HepG2 (cell line): ENCODE data around the gene PRR22. TPM values are rescaled to one million over a fixed set of nuclear protein-coding genes. Genes with fewer than 3 reads are reported as not detected.

Experiments
- ARHGAP35 ChIP-seq: sonication (generic); formaldehyde crosslinking; IDR thresholded peaks from 2 replicates; pipeline ENCODE4 v1.9.0; 2022; ENCODE audit warnings: mild to moderate bottlenecking, inconsistent platforms, moderate library complexity, missing genetic modification reagents, borderline replicate concordance
- CBX5 ChIP-seq: sonication (generic); formaldehyde crosslinking; IDR thresholded peaks from 2 replicates; pipeline ENCODE4 v1.4.0; 2020; ENCODE audit warnings: missing genetic modification reagents, borderline replicate concordance
- CREB1 ChIP-seq, 2 experiments: fragments of 450-650 bp in 1 of 2; IDR thresholded peaks; 2 replicates each; pipeline ENCODE4 v1.6.1; 2016 to 2017; ENCODE audit warnings: control low read depth in 1 of 2, mild to moderate bottlenecking in 1 of 2, missing compliant biosample characterization in 1 of 2, missing genetic modification characterization in 1 of 2
- ELK4 ChIP-seq: sonication (generic); formaldehyde crosslinking; IDR thresholded peaks from 2 replicates; pipeline ENCODE4 v1.9.0; 2021; ENCODE audit warnings: missing genetic modification reagents, borderline replicate concordance
- GATAD2A ChIP-seq: IDR thresholded peaks from 2 replicates; pipeline ENCODE4 v1.6.1; 2016
- HIVEP1 ChIP-seq: sonication (generic); formaldehyde crosslinking; IDR thresholded peaks from 2 replicates; pipeline ENCODE4 v1.4.0; 2020; ENCODE audit warnings: mild to moderate bottlenecking, missing genetic modification reagents
- KLF15 ChIP-seq: sonication (generic); formaldehyde crosslinking; IDR thresholded peaks from 2 replicates; pipeline ENCODE4 v1.8.1; 2023; ENCODE audit warnings: borderline replicate concordance, mild to moderate bottlenecking, inconsistent platforms, missing genetic modification reagents, mixed read lengths
- MTA1 ChIP-seq: sonication (generic); formaldehyde crosslinking; IDR thresholded peaks from 2 replicates; pipeline ENCODE4 v1.4.0; 2020; ENCODE audit warnings: missing genetic modification reagents, mild to moderate bottlenecking, borderline replicate concordance
- MZF1 ChIP-seq: sonication (generic); formaldehyde crosslinking; IDR thresholded peaks from 2 replicates; pipeline ENCODE4 v1.8.1; 2023; ENCODE audit warnings: mild to moderate bottlenecking, missing genetic modification reagents, borderline replicate concordance
- NFKBIZ ChIP-seq: IDR thresholded peaks from 2 replicates; pipeline ENCODE4 v1.6.1; 2018; ENCODE audit warnings: missing genetic modification reagents, missing compliant biosample characterization
- NKX3-1 ChIP-seq: sonication (generic); formaldehyde crosslinking; IDR thresholded peaks from 2 replicates; pipeline ENCODE4 v1.5.0; 2020; ENCODE audit warnings: missing genetic modification reagents
- SMC3 ChIP-seq: IDR thresholded peaks from 2 replicates; pipeline ENCODE4 v1.6.1; 2011; ENCODE audit warnings: low read length, improper control_type of control experiment
- SNAI1 ChIP-seq: sonication (generic); formaldehyde crosslinking; IDR thresholded peaks from 2 replicates; pipeline ENCODE4 v1.5.0; 2020; ENCODE audit warnings: mild to moderate bottlenecking, missing genetic modification reagents, borderline replicate concordance
- THAP7 ChIP-seq: sonication (generic); formaldehyde crosslinking; IDR thresholded peaks from 2 replicates; pipeline ENCODE4 v1.8.1; 2023; ENCODE audit warnings: mild to moderate bottlenecking, missing genetic modification reagents
- ZNF350 ChIP-seq: sonication (generic); formaldehyde crosslinking; IDR thresholded peaks from 2 replicates; pipeline ENCODE4 v1.4.0; 2020; ENCODE audit warnings: mild to moderate bottlenecking, low read depth, missing genetic modification reagents, borderline replicate concordance
- ZNF383 ChIP-seq: sonication (generic); formaldehyde crosslinking; IDR thresholded peaks from 2 replicates; pipeline ENCODE4 v1.4.0; 2020; ENCODE audit warnings: missing genetic modification reagents, mild to moderate bottlenecking, borderline replicate concordance
- ZNF556 ChIP-seq: sonication (generic); formaldehyde crosslinking; IDR thresholded peaks from 2 replicates; pipeline ENCODE4 v1.4.0; 2020; ENCODE audit warnings: mild to moderate bottlenecking, missing genetic modification reagents, borderline replicate concordance
- ZNF784 ChIP-seq: sonication (generic); formaldehyde crosslinking; IDR thresholded peaks from 2 replicates; pipeline ENCODE4 v1.5.1; 2020; ENCODE audit warnings: missing genetic modification reagents, mild to moderate bottlenecking, borderline replicate concordance
- ZNF792 ChIP-seq: IDR thresholded peaks from 2 replicates; pipeline ENCODE4 v1.6.1; 2016
- ZZZ3 ChIP-seq: sonication (generic); formaldehyde crosslinking; IDR thresholded peaks from 2 replicates; pipeline ENCODE4 v1.4.0; 2020; ENCODE audit warnings: missing genetic modification reagents, mild to moderate bottlenecking, borderline replicate concordance
- polyA plus RNA-seq, 8 experiments: library from polyadenylated mRNA; depleted of rRNA in 3 of 8; stranded (reverse) in 7 of 8; unstranded in 1 of 8; fragments of >200 nt; fragmentation: Illumina TruSeq in 4 of 8; extraction: Trizol in 4 of 8; gene quantifications; 2 replicates each; pipeline versions ENCODE4 v1.2.1 to v1.2.3, GENCODE V29; 2011 to 2016; ENCODE audit warnings: low read depth in 4 of 8, missing spikeins in 1 of 8, mixed read lengths in 1 of 8; ENCODE audit not compliant: insufficient read depth in 1 of 8
- total RNA-seq, 5 experiments: library from RNA; depleted of rRNA; stranded (reverse); fragments of >200 nt; fragmentation: Illumina TruSeq; extraction: Trizol; gene quantifications; 2 replicates each; pipeline ENCODE4 v1.2.3, GENCODE V29; 2016; ENCODE audit warnings: low read depth in 1 of 5
- TF ChIP-seq, protein P1 (sequence below): sonication (generic); formaldehyde crosslinking; IDR thresholded peaks from 2 replicates; pipeline ENCODE4 v1.5.0; 2020; ENCODE audit warnings: missing genetic modification reagents
- TF ChIP-seq, protein P2 (sequence below): sonication (generic); formaldehyde crosslinking; IDR thresholded peaks from 2 replicates; pipeline ENCODE4 v1.5.0; 2020; ENCODE audit warnings: missing genetic modification reagents
- TF ChIP-seq, protein P3 (sequence below): sonication (generic); formaldehyde crosslinking; IDR thresholded peaks from 2 replicates; pipeline ENCODE4 v1.4.0; 2020; ENCODE audit warnings: missing genetic modification reagents, borderline replicate concordance

Gene PRR22
- total and polyA plus RNA-seq, 2 of the 13 experiments (the other 11 are each of a cell fraction or from before 2014, with no cell fraction given): 0.84 to 2.3 TPM

DNA sequence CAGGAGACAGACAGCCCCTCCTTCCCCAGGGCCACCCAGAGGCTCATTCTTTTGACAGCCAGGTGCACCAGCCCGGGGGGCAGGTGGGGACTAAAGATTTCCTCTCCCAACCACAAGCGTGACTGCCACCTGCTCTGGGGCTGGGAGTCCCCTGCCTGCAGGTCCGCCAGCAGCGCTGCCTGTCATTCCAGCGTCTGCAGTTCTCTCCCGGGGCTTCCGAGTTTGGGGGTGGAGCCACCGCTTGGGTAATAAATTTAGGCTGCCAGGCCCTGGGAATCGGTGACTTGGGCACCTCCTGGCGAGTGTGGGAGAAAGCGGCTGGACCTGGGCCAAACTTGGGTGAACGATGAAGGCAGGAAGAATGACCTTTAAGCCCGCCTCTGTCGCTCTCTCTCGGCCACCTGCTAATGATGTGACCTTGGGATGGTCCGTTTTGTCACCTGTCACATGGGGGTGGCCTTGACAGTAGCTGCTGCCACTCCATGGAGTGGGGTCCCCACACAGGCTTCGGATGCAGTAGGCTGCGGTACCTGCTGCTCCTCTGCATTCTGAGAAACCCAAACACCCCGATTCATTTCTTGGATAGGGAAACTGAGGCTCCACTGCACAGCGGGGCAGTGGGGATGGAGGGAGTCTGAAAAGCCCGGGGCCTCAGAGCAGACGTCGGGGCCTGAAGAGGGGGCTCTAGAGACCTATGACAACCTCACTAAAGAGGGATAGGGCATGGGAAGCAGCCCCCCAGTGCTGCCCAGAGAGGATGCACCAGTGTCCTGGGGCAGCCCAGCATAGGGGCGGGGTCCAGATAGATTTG lies 42.2 kb upstream of the PRR22 start (continued):
- TF ChIP-seq THAP7 (CRISPR knock-in tag) (no peak), ZNF383 (CRISPR knock-in tag) (no peak), ZNF784 (no peak; the same call in 1 of the 2 replicates), ZZZ3 (CRISPR knock-in tag) (no peak), SMC3 (peak; percentile 24; the same call in 1 of the 2 replicates), GATAD2A (peak; percentile 77), ZNF350 (peak; percentile 92), KLF15 (CRISPR knock-in tag) (no peak), ZNF556 (CRISPR knock-in tag) (0 out of 2 replicates have a peak, but pooled peaks have one; percentile 64), CREB1 (IDR thresholded peaks at IDR 0.05) (no peak), CREB1 (CRISPR knock-in tag; IDR thresholded peaks at IDR 0.05) (no peak; the same call in 1 of the 2 replicates), CBX5 (CRISPR knock-in tag) (no peak; the same call in 1 of the 2 replicates), MTA1 (CRISPR knock-in tag) (peak; percentile 72; the same call in 1 of the 2 replicates), MZF1 (CRISPR knock-in tag) (0 out of 2 replicates have a peak, but pooled peaks have one; percentile 18), HIVEP1 (no peak; the same call in 1 of the 2 replicates), NKX3-1 (no peak), ZNF792 (CRISPR knock-in tag) (no peak), ARHGAP35 (no peak), SNAI1 (peak; percentile 91), ELK4 (CRISPR knock-in tag) (no peak), NFKBIZ (CRISPR knock-in tag) (no peak)
- TF ChIP-seq, protein P1, sequence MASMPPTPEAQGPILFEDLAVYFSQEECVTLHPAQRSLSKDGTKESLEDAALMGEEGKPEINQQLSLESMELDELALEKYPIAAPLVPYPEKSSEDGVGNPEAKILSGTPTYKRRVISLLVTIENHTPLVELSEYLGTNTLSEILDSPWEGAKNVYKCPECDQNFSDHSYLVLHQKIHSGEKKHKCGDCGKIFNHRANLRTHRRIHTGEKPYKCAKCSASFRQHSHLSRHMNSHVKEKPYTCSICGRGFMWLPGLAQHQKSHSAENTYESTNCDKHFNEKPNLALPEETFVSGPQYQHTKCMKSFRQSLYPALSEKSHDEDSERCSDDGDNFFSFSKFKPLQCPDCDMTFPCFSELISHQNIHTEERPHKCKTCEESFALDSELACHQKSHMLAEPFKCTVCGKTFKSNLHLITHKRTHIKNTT (CRISPR knock-in tag): no peak
- TF ChIP-seq, protein P2, sequence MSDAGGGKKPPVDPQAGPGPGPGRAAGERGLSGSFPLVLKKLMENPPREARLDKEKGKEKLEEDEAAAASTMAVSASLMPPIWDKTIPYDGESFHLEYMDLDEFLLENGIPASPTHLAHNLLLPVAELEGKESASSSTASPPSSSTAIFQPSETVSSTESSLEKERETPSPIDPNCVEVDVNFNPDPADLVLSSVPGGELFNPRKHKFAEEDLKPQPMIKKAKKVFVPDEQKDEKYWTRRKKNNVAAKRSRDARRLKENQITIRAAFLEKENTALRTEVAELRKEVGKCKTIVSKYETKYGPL (CRISPR knock-in tag): no peak
- TF ChIP-seq, protein P3, sequence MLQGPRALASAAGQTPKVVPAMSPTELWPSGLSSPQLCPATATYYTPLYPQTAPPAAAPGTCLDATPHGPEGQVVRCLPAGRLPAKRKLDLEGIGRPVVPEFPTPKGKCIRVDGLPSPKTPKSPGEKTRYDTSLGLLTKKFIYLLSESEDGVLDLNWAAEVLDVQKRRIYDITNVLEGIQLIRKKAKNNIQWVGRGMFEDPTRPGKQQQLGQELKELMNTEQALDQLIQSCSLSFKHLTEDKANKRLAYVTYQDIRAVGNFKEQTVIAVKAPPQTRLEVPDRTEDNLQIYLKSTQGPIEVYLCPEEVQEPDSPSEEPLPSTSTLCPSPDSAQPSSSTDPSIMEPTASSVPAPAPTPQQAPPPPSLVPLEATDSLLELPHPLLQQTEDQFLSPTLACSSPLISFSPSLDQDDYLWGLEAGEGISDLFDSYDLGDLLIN (CRISPR knock-in tag): peak; percentile 40; the same call in 1 of the 2 replicates
